GM12872 (cell line): ENCODE measurements around the gene PGA5.
"Not testable (repeated sequence)": the region's sequence is repeated elsewhere in the genome, so short reads cannot be mapped to it uniquely, and the experiment has no call there.

Experiments used
- TF ChIP-seq, protein P1 (sequence below): IDR thresholded peaks from 3 replicates; pipeline ENCODE4 v1.5.1; 2011; ENCODE audit warnings: low read depth, mild to moderate bottlenecking, low read length, moderate library complexity; ENCODE audit not compliant: insufficient read depth

The PGA5 gene

DNA sequence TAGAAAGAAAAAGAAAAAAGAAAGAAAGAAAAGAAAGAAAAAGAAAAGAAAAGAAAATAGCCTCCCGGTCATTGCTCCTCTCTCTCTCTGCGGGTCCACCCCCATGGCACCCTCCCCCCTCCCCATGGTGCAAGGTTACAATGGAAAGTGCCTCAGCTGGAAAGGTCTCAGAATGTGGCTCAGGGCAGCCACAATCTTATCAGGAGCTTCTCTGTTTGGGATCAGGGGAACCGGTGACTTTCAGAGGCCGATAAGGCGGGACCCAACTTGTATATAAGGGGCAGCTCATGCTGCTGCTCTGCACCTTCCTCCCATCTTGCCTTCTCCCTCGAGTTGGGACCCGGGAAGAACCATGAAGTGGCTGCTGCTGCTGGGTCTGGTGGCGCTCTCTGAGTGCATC, at the start of gene PGA5:
PGA5 (plus strand) TSS at position 301 of the 400 bp plus-strand sequence; CDS start at position 353, 52 bp downstream.
- TF ChIP-seq, protein P1, sequence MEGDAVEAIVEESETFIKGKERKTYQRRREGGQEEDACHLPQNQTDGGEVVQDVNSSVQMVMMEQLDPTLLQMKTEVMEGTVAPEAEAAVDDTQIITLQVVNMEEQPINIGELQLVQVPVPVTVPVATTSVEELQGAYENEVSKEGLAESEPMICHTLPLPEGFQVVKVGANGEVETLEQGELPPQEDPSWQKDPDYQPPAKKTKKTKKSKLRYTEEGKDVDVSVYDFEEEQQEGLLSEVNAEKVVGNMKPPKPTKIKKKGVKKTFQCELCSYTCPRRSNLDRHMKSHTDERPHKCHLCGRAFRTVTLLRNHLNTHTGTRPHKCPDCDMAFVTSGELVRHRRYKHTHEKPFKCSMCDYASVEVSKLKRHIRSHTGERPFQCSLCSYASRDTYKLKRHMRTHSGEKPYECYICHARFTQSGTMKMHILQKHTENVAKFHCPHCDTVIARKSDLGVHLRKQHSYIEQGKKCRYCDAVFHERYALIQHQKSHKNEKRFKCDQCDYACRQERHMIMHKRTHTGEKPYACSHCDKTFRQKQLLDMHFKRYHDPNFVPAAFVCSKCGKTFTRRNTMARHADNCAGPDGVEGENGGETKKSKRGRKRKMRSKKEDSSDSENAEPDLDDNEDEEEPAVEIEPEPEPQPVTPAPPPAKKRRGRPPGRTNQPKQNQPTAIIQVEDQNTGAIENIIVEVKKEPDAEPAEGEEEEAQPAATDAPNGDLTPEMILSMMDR, result not testable (repeated sequence)

DNA sequence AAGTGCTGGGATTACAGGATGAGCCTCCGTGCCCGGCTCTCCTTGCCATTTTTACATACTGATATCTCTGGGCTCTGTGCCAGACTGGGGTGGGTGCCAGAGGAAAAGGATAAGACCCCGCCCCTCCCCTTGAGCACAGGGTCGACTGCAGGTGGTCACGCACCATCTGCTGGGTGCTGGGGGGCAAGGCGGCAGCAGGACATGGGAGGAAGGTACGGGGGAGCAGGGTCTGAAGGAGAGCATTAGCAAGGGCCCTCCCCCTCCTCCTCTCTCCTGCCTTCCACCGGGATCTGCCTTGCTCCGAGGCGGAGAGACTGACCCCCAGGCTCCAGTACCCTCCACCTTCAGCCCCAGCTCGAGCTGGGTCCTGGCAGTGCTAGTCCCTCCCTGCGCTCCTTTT, 47.4 kb upstream of the PGA5 start:
- TF ChIP-seq, protein P1, result no peak

DNA sequence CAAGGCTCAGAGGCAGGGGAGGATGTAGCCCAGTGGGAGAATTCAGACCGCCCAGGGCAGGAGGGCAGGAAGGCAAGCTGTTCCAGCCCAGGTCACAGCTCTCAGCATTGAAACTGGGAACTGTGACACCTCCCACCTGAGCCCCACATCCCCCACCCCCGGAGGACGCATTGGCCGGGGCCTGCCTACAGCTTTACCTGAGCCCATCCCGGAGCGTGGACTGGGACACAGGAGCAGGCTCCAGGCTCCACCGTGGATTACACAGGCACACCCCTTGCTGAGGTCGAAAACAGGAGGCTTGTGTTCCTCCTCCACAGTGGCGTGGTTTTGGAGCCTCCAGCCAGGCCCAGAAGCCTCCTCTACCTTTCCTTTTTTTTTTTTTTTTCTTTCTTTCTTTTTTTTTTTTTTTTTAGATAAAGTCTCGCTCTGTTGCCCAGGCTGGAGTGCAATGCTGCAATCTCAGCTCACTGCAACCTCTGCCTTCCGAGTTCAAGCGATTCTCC, 46.8 kb upstream of the PGA5 start:
- TF ChIP-seq, protein P1, result no peak

DNA sequence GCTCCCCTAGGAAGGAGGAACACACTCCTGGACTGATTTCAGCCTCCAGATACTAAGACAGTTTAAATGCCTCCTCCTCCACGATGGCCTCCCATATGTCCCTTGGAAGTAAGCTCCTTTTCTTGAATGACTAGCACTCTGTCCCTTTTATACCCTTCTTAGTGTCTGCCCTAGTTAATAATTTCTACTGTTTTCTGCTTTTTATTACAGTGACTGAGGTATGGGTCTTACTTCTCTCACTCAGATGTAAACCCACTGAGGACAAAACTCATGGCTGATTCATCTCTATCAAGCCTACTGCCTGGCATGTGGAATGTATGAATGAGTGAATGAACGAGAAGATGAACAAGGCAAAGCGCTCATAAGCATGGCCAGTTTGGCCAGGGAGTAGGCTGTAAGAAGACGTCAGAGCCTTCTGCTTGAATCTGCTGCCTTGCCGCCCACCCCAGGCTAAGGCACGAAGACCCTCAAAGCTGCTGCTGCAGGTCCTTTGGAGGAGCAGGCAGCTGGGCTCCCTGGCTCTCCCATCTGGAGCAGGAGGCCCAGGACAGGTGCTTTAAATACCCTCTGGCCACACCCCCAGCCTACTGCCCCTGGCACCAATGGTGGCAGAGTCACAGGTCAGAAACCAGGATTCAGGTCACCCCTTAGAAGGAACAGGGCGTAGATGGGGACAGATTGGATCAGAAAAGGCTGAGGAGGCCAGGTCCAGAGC, 45.8 kb upstream of the PGA5 start:
- TF ChIP-seq, protein P1, result no peak

DNA sequence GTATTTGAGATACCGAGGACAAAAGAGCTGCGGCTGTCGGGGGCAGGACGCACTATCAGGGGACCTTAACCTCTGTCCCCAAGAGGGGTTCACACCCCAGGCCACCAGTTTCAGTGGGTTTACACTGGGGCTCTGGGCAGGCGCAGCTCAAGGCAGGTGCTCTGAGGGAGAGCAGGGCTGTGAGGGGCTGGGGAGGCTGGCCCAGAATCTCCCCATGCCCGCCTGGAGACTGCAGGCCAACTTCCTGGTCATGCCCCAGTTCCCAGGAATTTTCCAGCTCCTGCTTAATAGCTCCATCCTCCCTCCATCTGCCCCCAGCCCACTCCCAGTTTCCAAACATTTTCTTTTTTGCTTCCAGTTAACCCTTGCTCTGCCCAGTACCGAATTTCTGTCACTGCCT, 45.3 kb upstream of the PGA5 start:
- TF ChIP-seq, protein P1, result no peak

DNA sequence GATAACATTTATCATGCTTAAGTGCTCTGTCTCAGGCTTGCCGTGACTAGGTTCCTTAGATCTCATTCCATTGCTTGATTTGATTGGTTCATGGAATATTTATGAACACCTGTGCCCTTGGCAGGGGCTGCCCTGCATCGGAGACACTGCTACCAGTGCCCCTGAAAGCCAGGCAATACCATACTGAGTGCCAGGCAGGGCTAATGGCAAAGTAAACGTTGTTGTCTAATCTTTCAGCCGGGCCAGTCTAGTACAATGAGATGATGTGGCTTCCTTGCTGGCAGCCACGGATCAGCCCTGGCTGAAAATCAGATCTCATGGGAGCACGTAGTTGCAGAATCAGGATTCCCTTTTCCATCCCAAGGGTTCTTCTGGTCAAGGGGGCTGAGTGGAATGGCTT, 42.6 kb upstream of the PGA5 start:
- TF ChIP-seq, protein P1, result no peak

DNA sequence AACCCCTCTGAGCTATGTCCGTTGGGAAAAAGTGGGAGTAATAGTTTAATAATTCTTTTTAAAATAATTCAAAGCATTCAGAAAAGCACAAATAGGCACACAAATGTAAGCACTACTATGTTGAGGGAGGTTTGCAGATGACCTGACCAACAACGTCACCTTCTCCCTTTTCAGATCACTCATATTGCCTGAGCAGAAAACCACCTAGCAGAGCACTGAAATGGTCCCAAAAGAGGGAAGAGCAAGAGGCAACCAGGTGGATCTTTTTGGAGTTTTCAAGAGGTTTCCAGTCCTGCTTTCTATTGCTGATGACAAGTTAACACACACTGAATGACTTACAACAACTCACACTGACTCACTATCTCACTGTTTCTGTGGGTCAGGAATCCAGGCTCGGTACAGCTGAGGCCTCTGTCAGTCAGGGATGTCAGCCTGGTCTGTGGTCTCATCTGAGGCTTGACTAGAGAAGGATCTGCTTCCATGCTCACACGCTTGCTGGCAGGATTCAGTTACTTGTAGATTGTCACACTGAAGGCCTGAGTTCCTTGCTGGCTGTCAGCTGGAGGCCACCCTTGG, 41.9 kb upstream of the PGA5 start:
- TF ChIP-seq, protein P1, result no peak
